ENCODE data around the gene QPCTL. TPM values are rescaled to one million over a fixed set of nuclear protein-coding genes. Genes with fewer than 3 reads are reported as not detected.
A peak's percentile ranks its signal among the peaks of the same experiment; 100 is the strongest.

Gene QPCTL
- 7.7 TPM for total RNA-seq
- long read RNA-seq: 0 reads

DNA sequence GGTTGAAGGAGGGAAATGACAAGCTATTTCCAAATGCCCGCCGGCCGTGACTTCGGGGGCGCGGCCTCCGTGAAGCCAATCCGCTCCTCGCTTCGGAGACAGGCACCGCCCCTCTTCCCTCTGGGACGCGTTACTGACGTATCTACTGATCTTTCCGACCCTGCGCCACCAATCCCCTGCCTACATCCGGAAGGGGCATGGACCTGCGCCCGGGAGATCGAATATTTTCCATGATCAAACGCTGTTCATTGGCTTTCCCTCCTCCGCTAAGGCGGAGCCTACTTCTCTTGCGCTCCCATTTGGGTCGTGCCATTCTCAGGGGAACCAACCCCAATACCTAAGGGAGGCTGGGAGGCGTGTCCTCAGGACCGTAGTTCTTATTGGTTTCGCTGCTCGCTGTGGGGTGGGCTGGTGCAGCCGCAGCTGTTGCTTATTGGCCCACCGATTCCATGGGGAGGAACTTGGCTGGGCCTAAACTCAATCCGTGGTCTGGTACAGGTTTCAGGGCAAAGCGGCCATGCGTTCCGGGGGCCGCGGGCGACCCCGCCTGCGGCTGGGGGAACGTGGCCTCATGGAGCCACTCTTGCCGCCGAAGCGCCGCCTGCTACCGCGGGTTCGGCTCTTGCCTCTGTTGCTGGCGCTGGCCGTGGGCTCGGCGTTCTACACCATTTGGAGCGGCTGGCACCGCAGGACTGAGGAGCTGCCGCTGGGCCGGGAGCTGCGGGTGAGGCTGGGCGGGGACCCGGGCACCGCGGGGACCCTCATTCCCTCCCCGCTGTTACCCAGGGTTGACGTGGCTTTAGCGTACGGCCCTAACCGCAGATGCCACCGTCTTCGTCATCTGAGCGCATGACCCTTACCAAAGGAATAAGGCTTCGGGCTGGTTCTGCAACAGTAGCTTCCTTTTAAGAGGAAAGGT lies at the start of gene QPCTL:
QPCTL (plus strand) TSS at position 480 of the 919 bp plus-strand sequence; CDS start at position 518, 38 bp downstream.
- DNase-seq (ENCODE audit: low spot score): peak; percentile 97

GRCh38 chr19:45643024-45643926 lies 49.2 kb upstream of the QPCTL start:
- peak; percentile 95 for DNase-seq (ENCODE audit: low spot score)

DNA sequence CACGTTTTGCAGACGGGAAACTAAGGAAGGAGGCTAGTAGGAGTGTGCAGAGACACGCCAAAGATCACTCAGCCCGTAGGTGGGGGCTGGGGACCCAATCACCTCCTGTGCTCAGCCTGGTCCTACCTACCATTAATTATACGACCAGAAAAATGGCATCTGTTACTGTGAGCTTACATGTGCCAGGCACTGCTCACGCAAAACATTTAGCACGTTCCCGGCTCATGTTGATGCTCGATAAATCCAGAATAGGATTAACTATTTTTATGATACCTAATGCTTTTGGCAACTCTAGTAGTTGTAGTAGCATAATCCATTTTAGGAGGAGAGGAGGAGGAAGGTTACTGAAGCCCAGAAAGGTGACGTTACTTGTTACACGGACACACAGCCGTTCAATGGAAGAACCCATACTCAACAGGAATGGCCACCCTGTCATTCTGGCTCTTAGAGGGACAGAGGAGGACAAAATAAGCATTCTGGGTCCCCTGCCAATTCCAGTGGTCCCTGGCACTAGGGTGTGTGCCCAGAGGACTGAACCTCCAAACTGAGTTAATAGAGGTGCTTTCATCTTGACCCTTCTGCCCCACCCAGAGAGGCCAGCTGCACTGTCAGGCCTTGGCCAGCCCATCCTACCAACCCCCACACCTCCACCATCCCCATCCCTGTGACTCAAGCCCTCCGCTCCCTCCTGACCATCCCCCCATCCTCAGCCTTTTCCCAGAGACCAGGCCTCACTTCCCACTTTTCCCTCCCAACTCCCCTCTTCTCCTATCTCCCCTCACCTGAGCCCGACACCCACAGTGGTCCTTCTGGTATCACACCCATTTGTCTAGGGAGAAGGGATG lies 48.3 kb upstream of the QPCTL start:
- no peak for DNase-seq (ENCODE audit: low spot score)

GRCh38 chr19:45645068-45645630 lies 47.3 kb upstream of the QPCTL start:
- DNase-seq (ENCODE audit: low spot score): no peak

- no peak for DNase-seq (ENCODE audit: low spot score)
Measured at GRCh38 chr19:45645631-45646344, 46.7 kb upstream of the QPCTL start.

- DNase-seq (ENCODE audit: low spot score): no peak
Measured at GRCh38 chr19:45646345-45646698, 46.1 kb upstream of the QPCTL start.

DNA sequence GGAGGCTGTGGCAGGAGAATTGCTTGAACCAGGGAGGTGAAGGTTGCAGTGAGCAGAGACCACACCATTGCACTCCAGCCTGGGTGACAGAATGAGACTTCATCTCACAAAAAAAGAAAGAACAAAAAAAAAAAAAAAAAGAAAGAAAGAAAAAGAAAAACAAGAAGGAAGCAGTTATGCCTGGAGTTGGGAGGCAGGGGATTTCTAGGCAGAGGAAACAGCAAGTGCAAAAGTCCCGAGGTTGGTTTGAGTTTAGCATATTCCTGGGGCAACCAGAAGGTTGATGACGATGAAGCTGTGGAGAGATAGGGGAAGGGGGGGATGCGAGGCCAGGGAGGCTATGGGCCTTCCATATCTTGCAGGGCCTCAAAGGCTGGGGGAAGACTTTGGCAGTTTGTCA lies 41.7 kb upstream of the QPCTL start:
- DNase-seq (ENCODE audit: low spot score): no peak

- DNase-seq (ENCODE audit: low spot score): no peak
Measured at GRCh38 chr19:45653634-45654033, 38.8 kb upstream of the QPCTL start.

- DNase-seq (ENCODE audit: low spot score): no peak
Measured at GRCh38 chr19:45655073-45655472, 37.4 kb upstream of the QPCTL start.

GRCh38 chr19:45657520-45658167 lies 34.8 kb upstream of the QPCTL start:
- DNase-seq (ENCODE audit: low spot score): no peak

DNA sequence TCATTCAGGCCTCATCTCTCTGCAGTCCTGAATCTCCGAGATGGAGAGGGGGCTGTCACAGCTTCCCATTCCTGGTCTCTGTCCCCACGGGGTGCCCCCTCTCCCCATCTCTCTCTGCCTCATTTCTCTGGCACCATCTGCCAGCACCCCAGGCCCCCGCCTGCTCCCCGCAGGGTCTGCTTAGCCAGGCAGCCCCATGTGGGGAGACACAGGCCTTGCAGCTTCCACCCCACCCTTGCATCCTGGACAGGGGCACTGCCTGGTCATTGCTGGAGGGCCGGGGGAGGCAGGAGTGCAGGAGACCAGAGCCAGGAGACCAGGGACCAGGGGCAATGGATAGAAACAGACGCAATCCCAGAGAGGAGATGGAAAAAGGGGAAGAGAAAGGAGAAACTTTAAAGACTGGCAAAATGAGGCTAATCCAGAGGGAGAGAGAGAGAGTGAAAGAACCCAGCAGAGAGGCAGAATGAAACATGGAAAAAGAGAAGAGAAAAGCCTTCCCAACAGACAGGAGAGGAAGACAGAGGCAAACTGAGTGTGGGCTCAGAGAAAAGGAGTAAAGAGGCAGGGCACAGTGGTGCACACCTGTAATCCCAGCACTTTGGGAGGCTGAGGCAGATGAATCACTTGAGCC lies 33.3 kb upstream of the QPCTL start:
- no peak for DNase-seq (ENCODE audit: low spot score)

DNA sequence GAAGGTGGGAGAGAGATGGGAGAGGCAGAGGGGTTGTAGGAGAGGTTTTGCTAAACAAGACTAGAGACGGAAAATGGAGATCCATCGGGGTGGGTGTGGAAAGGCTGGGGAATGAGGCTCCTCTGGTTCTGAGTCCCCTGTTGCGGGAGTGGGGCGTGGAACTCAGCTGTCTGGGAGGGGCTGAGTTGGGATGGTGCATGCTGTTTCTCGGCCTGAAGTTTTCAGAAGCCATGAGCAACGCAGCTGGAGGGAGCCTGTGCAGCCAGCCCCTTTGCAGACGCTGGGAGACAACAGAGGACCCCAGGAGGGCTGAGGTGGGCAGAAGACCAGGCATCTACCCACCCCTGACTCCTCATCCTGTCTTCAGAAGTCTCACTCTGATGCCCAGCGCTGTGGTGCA lies 31.8 kb upstream of the QPCTL start:
- no peak for DNase-seq (ENCODE audit: low spot score)

- DNase-seq (ENCODE audit: low spot score): no peak
Measured at GRCh38 chr19:45663800-45664199, 28.7 kb upstream of the QPCTL start.

- no peak for DNase-seq (ENCODE audit: low spot score)
Measured at GRCh38 chr19:45664575-45664974, 27.9 kb upstream of the QPCTL start.

GRCh38 chr19:45667620-45668341 lies 24.7 kb upstream of the QPCTL start, which contains the start of gene GIPR:
TSS of gene GIPR (plus strand) at chr19:45668221. CDS start at chr19:45669521, 1,300 bp downstream.
- DNase-seq (ENCODE audit: low spot score): no peak

DNA sequence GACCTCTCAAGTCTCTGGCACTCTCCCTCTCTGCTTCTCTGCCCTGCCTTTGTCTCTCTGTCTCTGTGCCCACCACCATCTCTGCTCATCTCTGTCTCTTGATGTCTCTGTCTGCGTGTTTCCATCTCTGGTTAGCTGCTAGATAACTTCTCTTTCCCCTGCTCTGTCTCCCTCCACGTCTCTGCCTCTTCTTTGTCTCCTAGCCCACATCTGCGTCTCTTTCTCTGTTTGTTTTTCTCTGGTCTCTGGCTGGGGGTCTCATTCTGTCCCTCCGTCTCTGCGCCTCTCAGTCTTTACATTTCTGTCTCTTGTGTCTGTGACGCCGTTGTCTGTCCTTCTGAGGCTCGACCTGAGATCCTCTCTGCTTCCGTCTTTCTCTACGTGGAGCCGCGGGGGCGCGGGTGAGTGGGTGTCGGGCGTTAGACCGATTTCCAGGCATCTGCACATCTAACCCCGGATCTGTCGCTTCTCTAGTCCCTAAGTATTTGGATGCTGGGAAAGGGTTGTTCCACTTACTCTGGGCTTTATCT lies 24.1 kb upstream of the QPCTL start:
- no peak for DNase-seq (ENCODE audit: low spot score)

DNA sequence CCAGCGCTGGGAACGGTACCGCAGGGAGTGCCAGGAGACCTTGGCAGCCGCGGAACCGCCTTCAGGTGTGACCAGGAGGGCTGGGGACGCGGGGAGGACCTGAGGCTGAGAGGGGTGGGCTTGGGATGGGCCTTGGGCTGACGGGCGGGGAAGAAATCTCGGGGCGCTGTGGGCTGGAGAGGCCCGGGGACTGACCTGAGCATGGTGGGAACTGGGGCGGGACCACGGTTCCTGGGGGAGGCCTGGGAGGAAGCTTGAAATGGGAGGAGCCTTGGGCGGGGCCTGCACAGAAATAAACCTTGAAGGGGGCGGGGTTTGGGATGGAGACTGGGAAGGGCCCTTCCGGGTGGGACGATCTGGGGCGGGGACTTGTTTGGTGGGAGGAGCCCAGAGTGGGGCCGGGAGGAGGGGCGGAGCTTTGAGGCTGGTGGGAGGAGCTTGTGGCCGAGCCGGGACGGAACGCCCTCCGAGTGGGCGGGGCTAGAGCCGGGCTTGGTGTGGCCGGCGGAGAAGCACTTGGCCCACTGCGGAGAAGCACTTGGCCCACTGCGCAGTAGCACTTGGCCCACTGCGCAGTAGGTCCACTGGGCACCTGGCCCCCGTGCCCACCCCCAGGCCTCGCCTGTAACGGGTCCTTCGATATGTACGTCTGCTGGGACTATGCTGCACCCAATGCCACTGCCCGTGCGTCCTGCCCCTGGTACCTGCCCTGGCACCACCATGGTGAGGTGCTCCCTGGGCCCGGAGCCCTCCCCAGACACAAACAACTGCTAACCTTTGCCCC lies 21.6 kb upstream of the QPCTL start:
- DNase-seq (ENCODE audit: low spot score): peak; percentile 92

All from mesenteric fat pad (tissue), 1 donor.